Measurements from ENCODE around the gene CYSRT1.

Gene CYSRT1

DNA sequence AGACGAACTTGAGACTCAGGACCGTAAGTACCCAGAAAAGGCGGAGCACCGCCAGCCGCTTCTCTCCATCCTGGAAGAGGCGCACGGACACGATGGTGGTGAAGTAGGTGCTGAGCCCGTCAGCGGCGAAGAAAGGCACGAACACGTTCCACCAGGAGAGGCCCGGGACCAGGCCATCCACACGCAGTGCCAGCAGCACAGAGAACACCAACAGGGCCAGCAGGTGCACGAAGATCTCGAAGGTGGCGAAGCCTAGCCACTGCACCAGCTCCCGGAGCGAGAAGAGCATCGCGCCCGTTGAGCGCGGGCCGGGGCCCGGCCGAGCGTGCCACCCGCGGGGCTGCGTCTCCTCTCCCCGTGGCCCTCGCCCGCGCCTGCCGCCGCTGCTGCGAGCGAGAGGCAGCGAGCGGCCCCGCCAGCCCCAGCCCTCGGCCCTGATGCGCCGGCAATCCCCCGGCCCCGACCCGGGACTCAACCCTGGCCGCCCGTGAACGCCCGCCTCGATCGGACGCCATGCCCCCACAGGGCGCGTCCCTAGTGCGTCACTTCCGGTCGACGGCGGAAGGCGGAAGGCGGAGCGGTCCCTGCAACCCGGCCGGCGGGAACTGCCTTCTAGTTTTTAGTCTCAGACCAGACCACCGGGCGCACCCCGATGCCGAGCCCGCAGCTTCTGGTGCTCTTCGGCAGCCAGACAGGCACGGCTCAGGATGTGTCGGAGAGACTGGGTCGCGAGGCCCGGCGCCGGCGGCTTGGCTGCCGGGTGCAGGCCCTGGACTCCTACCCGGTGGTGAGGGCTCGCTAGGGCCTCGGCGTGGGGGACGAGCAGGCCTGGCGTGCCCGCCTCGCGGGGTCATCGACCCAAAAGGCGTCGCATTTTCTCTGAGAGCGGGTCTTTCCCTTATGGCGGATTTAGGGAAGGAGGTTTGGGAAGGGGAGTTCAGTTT is 19.6 kb upstream of the CYSRT1 start, which contains the start of the genes NDOR1 and TMEM203:
TSS of gene NDOR1 (plus strand) at position 575 of the 944 bp plus-strand sequence. CDS start at position 653, 78 bp downstream.
TSS of gene TMEM203 (minus strand) at position 523 of the 944 bp plus-strand sequence. CDS start at position 289, 234 bp downstream.
- DNase-seq (ENCODE audit: extremely low read depth in 1 of 2, low read depth in 1 of 2) = peak; percentile 82 to 95

GRCh38 chr9:137206602-137207001 is 18.4 kb upstream of the CYSRT1 start:
- no peak for DNase-seq (ENCODE audit: extremely low read depth in 1 of 2, low read depth in 1 of 2)

DNA sequence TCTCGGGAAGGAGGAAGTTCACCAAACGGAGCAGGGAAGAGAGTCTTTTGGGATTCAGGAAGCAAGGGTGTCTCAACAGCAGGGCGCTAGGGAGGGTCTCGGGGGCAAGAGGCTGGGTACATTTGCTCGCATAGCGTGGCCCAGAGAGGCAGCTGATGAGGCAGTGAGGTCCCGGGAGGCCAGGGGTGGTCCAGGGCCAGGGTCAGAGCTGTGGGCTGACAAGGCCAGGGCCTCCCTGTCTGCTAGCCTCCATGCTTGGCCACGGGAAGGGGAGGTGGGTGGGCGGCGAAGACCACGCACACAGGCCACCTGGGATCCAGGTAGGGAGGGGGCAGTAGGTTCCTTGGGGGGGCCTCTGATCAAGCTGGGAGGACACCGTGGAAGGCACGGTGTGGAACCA is 13.4 kb upstream of the CYSRT1 start:
- no peak for DNase-seq (ENCODE audit: extremely low read depth in 1 of 2, low read depth in 1 of 2)

- DNase-seq (ENCODE audit: extremely low read depth in 1 of 2, low read depth in 1 of 2) = no peak
Observed at GRCh38 chr9:137212520-137212919, 12.5 kb upstream of the CYSRT1 start.

DNA sequence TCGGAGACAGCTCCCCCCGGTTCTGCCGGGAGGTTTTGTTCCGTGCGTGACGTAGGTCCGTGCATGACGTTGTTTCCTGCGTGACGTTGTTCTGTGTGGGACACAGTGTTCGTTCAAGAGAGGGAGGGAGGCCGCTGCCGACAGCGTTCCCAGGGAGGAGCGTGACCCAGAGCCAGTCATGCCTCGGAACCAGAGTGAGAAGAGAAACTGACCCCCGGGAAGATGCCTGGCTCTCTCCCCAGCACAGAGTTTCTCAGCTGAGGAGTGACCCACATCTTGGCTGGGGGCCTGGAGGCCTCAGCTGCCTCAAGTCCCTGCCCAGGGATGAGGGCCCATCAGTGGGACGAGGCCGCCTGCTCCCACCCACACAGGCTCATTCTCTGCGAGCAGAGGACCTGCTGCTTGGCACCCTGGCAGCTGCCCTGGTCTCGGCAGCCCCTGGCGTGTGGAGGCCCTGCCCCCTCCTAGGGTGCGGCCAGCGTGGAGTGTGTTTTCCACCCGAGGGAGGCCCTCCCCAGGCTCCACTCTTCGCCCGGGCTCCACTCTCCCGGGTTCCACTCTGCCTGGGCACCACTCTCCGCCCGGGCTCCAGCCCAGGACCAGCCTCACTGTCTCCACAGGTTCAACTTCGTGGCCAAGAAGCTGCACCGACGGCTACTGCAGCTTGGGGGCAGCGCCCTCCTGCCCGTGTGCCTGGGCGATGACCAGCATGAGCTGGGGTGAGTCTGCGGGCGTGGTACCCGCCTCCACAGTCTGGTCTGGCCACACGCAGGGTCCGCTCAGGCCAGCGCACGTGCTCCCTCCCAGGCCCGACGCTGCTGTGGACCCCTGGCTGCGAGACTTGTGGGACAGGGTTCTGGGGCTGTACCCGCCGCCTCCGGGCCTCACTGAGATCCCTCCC is 11.6 kb upstream of the CYSRT1 start:
- no peak for DNase-seq (ENCODE audit: extremely low read depth in 1 of 2, low read depth in 1 of 2)

DNA sequence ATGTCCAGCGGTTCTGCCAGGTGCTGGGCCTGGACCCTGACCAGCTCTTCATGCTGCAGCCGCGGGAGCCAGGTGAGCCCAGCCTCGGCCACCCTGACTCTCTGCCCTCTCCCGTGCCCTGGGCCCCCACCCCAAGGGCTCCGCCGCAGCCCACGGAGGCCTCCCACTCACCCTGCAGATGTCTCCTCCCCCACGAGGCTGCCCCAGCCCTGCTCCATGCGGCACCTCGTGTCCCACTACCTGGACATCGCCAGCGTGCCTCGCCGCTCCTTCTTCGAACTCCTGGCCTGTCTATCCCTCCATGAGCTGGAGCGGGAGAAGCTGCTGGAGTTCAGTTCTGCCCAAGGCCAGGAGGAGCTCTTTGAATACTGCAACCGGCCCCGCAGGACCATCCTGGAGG is 10.4 kb upstream of the CYSRT1 start:
- no peak for DNase-seq (ENCODE audit: extremely low read depth in 1 of 2, low read depth in 1 of 2)

DNA sequence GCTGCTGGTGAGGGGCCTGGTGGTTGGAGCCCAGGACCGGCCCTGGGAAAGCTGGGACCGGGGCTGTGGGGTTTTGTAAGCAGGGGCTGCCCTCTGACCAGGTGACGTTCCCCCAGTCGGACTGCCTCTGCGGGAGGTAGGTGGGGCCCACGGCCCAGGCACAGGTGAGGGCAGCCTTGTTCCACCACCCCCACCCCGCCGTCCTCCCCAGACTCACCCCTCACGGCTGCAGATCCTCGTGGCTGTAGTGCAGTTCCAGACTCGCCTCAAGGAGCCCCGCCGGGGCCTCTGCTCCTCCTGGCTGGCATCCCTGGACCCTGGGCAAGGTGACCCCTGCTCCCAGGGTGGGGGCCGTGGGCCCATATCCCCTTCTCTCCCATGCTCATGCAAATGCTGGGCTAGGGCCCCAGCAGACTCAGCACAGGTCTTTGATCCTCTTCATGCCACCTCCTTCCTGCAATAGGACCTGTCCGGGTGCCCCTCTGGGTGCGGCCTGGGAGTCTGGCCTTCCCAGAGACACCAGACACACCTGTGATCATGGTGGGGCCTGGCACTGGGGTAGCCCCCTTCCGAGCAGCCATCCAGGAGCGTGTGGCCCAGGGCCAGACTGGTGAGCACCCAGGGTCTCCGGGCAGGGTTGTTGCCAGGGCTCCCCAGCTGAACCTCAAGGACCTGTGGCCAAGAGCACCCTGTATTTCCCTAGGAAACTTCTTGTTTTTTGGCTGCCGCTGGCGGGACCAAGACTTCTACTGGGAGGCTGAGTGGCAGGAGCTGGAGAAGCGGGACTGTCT is 9.6 kb upstream of the CYSRT1 start:
- no peak for DNase-seq (ENCODE audit: extremely low read depth in 1 of 2, low read depth in 1 of 2)

- DNase-seq (ENCODE audit: extremely low read depth in 1 of 2, low read depth in 1 of 2) = no peak
Observed at GRCh38 chr9:137216188-137216965, 8.6 kb upstream of the CYSRT1 start.

DNA sequence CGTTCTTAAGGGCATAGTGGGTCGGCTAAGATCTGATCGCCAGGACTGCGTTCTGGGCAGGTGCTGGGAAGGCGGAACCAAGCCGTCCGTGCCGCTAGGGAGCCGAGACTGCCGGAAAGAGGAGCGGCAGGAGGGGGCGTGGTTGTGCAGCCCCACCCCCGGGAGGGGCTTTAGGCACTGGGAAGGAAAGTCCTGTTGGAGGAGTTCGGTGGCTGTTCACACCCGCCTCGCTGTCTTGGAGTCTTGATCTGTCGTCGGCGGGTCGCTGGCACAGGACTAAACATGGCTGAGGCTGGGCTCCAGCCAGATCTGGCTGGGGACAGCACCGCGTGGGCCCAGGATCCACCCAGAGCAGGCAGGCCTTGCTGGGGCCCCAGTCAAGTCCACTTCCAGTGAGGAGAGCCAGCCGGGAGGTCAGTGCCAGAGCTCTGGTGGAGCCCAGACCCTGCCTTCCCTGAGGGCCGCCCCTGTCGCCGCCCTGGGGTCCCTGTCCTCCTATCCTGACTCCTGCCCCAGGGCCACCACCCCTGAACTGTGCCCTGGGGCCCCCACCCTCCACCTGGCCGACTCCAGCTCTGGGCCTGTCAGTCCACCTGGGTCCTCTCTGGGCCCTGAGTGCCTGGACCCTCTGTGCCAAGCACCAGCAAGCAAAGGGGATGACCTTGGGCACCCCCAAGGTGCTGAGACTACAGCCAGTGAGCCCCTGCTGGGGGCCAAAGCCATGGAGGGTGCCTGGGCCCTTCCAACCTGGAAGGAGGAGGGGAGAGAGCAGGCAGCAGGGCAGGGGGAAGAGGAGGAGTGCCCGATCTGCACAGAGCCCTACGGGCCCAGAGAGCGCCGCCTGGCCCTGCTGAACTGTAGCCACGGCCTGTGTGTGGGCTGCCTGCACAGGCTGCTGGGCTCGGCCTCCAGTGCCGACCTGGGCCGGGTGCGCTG is 7.4 kb upstream of the CYSRT1 start:
- no peak for DNase-seq (ENCODE audit: extremely low read depth in 1 of 2, low read depth in 1 of 2)

DNA sequence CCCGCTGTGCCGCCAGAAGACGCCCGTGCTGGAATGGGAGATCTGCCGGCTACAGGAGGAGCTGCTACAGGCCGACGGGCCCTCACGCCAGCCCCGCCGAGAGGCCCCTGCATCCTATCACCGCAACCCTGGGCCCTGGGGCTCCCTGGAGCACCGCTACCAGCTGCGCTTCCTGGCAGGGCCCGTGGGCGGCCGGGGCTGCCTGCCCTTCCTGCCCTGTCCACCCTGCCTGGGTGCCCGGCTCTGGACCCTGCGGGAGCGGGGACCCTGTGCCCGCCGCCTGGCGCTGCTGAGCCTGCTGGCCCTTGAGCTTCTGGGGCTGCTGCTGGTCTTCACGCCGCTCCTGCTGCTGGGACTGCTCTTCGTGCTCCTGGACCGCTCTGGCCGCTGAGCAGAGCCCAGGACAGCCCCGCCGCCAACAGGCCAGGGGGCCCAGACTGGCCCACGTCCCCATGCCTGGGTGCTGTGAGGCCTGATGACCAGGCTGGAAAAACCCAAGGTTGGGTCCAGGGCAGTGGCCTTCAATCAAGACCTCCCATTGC is 6.7 kb upstream of the CYSRT1 start:
- no peak for DNase-seq (ENCODE audit: extremely low read depth in 1 of 2, low read depth in 1 of 2)

GRCh38 chr9:137218754-137219271 is 6.2 kb upstream of the CYSRT1 start:
- DNase-seq (ENCODE audit: extremely low read depth in 1 of 2, low read depth in 1 of 2) = no peak

DNA sequence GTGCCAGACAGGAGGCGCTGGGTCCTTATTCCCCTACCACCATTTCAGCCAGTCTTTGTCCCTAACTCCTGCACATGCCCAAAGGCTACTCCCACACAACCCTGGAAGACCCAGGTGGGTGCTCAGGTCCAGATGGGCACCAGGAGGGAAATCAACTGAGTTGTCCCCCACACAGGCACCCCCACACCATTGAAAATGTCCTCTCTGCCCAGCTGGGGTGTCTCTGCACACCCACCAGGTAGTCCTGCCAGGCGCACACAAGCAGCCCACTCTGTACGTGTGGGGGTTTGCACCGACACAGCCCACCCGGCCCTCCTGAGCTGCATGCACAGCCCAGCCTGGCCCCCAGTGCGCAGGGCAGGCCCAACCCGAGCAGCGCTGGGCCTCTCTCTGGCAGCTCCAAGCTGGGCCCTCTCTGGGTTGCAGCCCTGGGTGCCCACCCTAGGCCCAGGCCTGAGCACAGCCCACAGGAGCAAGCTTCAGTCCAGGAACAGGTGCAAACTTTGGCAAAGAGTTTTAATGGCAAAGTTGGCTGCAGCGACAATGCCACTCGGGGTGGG is 5.1 kb upstream of the CYSRT1 start:
- DNase-seq (ENCODE audit: extremely low read depth in 1 of 2, low read depth in 1 of 2) = no peak

GRCh38 chr9:137220317-137221094 is 4.5 kb upstream of the CYSRT1 start:
- no peak for DNase-seq (ENCODE audit: extremely low read depth in 1 of 2, low read depth in 1 of 2)

DNA sequence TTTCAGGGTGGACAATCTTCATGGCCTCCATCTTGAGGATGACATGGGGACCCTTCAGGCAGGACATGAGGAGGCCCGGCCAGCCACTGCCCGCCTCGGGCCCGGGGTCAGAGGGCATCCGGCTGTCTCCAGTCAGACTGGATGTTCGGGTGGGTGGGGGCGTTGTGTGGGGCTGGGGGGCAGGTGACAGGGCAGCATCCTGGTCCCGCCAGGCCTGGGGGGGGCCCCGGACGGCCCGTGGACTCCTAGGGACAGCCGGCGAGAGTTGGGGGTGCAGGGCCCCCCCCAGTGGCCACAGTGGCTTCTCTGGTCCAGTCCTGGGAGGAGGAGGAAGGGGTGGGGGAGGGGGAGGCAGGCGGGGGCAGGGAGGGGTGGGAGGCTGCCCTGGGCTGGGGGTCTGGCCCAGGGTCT is 3.9 kb upstream of the CYSRT1 start:
- no peak for DNase-seq (ENCODE audit: extremely low read depth in 1 of 2, low read depth in 1 of 2)

DNA sequence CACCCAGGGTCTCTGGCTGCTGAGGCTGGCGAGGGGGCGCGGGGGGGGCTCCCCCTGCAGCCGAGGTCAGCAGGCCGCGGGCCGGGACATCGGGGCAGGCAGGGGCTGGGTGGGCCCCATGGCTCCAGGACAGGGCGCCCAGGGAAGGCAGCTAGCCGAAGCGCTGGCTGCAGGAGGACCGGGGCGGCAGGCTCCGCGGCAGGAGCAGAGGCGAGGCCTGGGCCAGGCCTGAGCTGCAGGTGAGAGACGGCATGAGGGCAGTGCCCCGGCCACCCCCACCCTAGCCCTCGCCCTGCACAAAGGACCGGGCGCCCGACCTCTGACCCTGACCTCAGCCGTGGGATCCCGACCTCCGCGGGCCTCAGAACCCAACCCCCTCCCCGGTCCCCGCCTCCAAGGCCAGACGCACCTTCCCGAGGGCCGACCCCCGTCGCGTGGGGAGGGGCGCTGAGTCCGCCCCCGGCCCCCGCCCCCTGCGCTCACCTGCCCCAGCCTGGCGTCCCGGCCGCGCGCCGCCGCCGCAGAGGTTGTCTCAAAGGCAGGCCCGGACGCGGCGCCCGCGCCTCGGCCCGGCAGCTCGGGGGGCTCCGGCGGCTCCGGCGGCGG is 3.4 kb upstream of the CYSRT1 start:
- no peak for DNase-seq (ENCODE audit: extremely low read depth in 1 of 2, low read depth in 1 of 2)

DNA sequence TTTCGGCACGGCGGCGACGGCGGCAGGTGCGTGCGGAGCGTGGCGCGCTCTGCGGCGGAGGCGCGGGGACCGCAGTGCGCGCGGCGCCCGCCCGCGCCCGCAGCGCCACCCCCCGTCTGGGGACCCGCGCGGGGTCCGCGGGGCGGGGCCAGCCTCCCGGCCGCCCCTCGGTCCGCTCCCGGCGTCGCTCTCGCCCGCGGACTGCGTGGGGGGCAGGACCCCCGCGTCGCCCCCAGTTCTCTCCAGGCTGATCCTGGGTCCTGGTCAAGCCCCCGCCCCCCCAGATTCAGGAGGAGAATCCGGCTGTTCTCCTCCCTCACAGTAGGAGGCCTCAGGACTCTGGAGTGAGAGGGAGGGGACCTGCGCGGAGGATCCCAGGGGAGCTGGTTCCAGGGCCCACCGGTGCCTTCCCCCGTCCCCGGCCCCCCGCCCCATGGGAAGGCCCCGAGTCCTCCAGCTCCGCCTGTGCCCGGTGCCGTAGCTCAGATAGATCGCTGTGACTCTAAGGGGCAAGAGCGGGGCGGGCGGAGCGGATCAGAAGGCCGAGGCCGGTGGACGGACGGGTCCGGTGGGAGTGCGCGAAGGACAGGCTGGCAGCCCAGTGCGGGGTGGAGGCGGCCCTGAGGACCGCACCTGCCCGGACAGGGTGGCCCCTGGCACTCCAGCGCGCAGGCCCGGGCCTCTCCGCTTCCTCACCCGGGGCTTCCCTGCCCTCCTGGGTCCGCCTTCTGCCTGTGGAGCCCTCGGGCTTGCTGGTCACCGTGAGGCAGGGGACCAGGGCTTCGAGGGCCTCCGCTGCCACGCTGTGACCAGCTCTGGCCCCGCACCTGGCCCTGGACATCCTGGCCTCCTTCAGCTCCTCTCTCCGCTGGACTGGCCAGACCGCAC is 2.5 kb upstream of the CYSRT1 start, which contains the start of gene RNF208:
TSS of gene RNF208 (minus strand) at position 51 of the 888 bp plus-strand sequence. CDS start 1,028 bp downstream, outside the sequence.
- DNase-seq (ENCODE audit: extremely low read depth in 1 of 2, low read depth in 1 of 2) = no peak
